ENCODE measurements around the gene PTPDC1. TPM values are rescaled to one million over a fixed set of nuclear protein-coding genes. Genes with fewer than 3 reads are reported as not detected.

The PTPDC1 gene
- total and polyA plus RNA-seq, 2 of the 4 experiments (the other 2 are of a cell fraction): 3.9 to 6.1 TPM

DNA sequence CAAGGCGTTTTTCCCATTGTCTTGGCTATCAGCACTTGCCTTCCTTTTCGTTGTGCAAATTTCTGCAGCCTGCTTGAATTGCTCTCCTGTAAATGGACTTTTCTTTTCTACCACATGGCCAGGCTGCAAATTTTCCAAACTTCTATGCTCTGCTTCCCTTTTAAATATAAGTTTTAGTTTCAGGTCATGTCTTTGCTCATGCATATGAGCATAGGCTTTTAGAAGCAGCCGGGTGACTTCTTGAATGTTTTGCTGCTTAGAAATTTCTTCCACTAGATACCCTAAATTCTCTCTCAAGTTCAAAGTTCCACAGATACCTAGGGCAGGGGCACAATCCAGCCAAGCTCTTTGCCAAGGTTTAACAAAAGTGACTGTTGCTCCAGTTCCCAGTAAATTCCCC lies 22.4 kb upstream of the PTPDC1 start:
- no peak overlapping the region for H3K4me2 ChIP-seq (ENCODE audit: low read depth, low read length)
- CTCF ChIA-PET: interaction anchor here (0.6 kb wide), 1 partner anchor 107 kb away, joined by 5 read pairs; no protein-coding TSS in a partner anchor
- no peak overlapping the region for H2BK5ac ChIP-seq (ENCODE audit: low read depth, low read length, poor library complexity, severe bottlenecking)
- no peak for TF ChIP-seq FOS (IDR thresholded peaks at IDR 0.05; ENCODE audit: low read depth, low read length)
- no peak for TF ChIP-seq MAZ (IDR thresholded peaks at IDR 0.05; ENCODE audit: borderline replicate concordance, low read depth, low read length)
- TF ChIP-seq MAFK (IDR thresholded peaks at IDR 0.05; ENCODE audit: low read depth, low read length): no peak
- no peak for TF ChIP-seq RFX5 (IDR thresholded peaks at IDR 0.05; ENCODE audit: low read depth, low read length)
- no peak for TF ChIP-seq SMC3 (IDR thresholded peaks at IDR 0.05; ENCODE audit: low read depth, low read length)
- TF ChIP-seq NFE2L2 (IDR thresholded peaks at IDR 0.05; ENCODE audit: low read depth, low read length): no peak
- TF ChIP-seq, protein P1, sequence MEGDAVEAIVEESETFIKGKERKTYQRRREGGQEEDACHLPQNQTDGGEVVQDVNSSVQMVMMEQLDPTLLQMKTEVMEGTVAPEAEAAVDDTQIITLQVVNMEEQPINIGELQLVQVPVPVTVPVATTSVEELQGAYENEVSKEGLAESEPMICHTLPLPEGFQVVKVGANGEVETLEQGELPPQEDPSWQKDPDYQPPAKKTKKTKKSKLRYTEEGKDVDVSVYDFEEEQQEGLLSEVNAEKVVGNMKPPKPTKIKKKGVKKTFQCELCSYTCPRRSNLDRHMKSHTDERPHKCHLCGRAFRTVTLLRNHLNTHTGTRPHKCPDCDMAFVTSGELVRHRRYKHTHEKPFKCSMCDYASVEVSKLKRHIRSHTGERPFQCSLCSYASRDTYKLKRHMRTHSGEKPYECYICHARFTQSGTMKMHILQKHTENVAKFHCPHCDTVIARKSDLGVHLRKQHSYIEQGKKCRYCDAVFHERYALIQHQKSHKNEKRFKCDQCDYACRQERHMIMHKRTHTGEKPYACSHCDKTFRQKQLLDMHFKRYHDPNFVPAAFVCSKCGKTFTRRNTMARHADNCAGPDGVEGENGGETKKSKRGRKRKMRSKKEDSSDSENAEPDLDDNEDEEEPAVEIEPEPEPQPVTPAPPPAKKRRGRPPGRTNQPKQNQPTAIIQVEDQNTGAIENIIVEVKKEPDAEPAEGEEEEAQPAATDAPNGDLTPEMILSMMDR (conservative IDR thresholded peaks at IDR 0.05; ENCODE audit: low read depth, low read length): no peak
- no peak for TF ChIP-seq USF2 (IDR thresholded peaks at IDR 0.05; ENCODE audit: low read depth, low read length)
- TF ChIP-seq BHLHE40 (IDR thresholded peaks at IDR 0.05; ENCODE audit: low read depth, low read length): no peak
- TF ChIP-seq MXI1 (IDR thresholded peaks at IDR 0.05; ENCODE audit: borderline replicate concordance, low read depth, low read length): no peak
- TF ChIP-seq RAD21 (IDR thresholded peaks at IDR 0.05; ENCODE audit: low read length): no peak
- TF ChIP-seq CHD1 (IDR thresholded peaks at IDR 0.05; ENCODE audit: low read depth, low read length): no peak
- TF ChIP-seq, protein P2, sequence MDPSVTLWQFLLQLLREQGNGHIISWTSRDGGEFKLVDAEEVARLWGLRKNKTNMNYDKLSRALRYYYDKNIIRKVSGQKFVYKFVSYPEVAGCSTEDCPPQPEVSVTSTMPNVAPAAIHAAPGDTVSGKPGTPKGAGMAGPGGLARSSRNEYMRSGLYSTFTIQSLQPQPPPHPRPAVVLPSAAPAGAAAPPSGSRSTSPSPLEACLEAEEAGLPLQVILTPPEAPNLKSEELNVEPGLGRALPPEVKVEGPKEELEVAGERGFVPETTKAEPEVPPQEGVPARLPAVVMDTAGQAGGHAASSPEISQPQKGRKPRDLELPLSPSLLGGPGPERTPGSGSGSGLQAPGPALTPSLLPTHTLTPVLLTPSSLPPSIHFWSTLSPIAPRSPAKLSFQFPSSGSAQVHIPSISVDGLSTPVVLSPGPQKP (IDR thresholded peaks at IDR 0.05; ENCODE audit: borderline replicate concordance, low read depth, low read length): no peak
- TF ChIP-seq POLR2A (IDR thresholded peaks at IDR 0.05; ENCODE audit: low read depth, low read length): no peak
- no peak for TF ChIP-seq RCOR1 (IDR thresholded peaks at IDR 0.05; ENCODE audit: insufficient replicate concordance, low read length)
- TF ChIP-seq CEBPB (IDR thresholded peaks at IDR 0.05; ENCODE audit: low read depth, low read length): no peak
- H2AFZ ChIP-seq (replicated peaks; ENCODE audit: low read length, poor library complexity): no peak overlapping the region
- dilution Hi-C loops (cut with HindIII; ENCODE audit: low sequenced_read_pairs, unreplicated experiment) (no loop called here), in situ Hi-C loops (cut with MboI; ENCODE audit: low sequenced_read_pairs) (no loop called here), intact Hi-C loops (cut with micrococcal nuclease) (no loop called here)
- ATAC-seq (ENCODE audit: low read depth) (no peak), DNase-seq (no peak)
- H2AK9ac ChIP-seq (replicated peaks; ENCODE audit: low read depth, low read length, poor library complexity): no peak overlapping the region
- H3K4ac ChIP-seq (ENCODE audit: low read depth, low read length): no peak overlapping the region
- no peaks in the 10 kb centered on the region for H4K20me1 ChIP-seq (ENCODE audit: insufficient read depth, low read length)
- no peak overlapping the region for H3K9ac ChIP-seq (ENCODE audit: low read depth, low read length)
- no CpG with 5 or more reads among the region's 3 CpGs for WGBS, 2 experiments (ENCODE audit: extremely low coverage in 2 of 2, insufficient read length in 1 of 2)
- no peak overlapping the region for H4K8ac ChIP-seq (ENCODE audit: low read depth in 2 of 2, low read length in 2 of 2)
- no peak overlapping the region for H4K5ac ChIP-seq (ENCODE audit: low read depth, low read length)
- no peak overlapping the region for H2BK15ac ChIP-seq (ENCODE audit: low read depth, low read length)
- no peaks in the 10 kb centered on the region for H3K4me1 ChIP-seq (ENCODE audit: control insufficient read depth, insufficient read depth, low read length)
- H2AK5ac ChIP-seq (ENCODE audit: low read depth, low read length): no peak overlapping the region
- no peak overlapping the region for H2BK120ac ChIP-seq (ENCODE audit: low read depth, low read length)
- H4K91ac ChIP-seq (ENCODE audit: insufficient read depth, low read depth, low read length): no peak overlapping the region
- H3K23ac ChIP-seq (ENCODE audit: low read depth, low read length): no peak overlapping the region
- no peak overlapping the region for H2BK20ac ChIP-seq (ENCODE audit: low read depth, low read length)
- BruUV-seq (replicated peaks): no TSS peak
- no peak overlapping the region for H3K18ac ChIP-seq (ENCODE audit: low read depth, low read length)
- no peak overlapping the region for H3K56ac ChIP-seq (ENCODE audit: extremely low read depth, insufficient read depth, low read length)
- no peaks in the 10 kb centered on the region for H3K36me3 ChIP-seq (ENCODE audit: control insufficient read depth, insufficient read depth, low read length)
- H3K79me1 ChIP-seq (ENCODE audit: low read depth in 1 of 2, low read length in 2 of 2): peaks cover 0 to 8% of the 10 kb centered on the region in 2 experiments; a peak in 1 of 4 replicates
- no peak overlapping the region for H3K4me3 ChIP-seq (ENCODE audit: insufficient read depth, low read depth, low read length)
- H3K9me3 ChIP-seq (ENCODE audit: control insufficient read depth, insufficient read depth, low read length): peaks cover 2% of the 10 kb centered on the region; the same call in 1 of the 2 replicates
- peaks cover 3% of the 10 kb centered on the region for H3K9me1 ChIP-seq (ENCODE audit: insufficient read depth, low read length)
- no peak overlapping the region for H3K27ac ChIP-seq (ENCODE audit: insufficient read depth, low read length)
- no peak overlapping the region for H3K14ac ChIP-seq (replicated peaks; ENCODE audit: low read depth, low read length)
- POLR2A ChIA-PET (ENCODE audit: unreplicated experiment): no interaction called here
- H3K27me3 ChIP-seq (ENCODE audit: control insufficient read depth, insufficient read depth, low read length): no peaks in the 10 kb centered on the region
